A673 (cell line): Measurements from ENCODE around the gene DCAF8. TPM values are rescaled to one million over a fixed set of nuclear protein-coding genes. Genes with fewer than 3 reads are reported as not detected.

Experiments used
- BruUV-seq: library from RNA; stranded (reverse); fragments of 400-500 nt; replicated peaks from 2 replicates; lab custom pipeline; 2021; lab: Mats Ljungman, UMichigan
- CTCF ChIA-PET: fragments of 300-600 bp; sonication (Branson Sonifier 250); formaldehyde crosslinking; loops from one replicate; lab custom pipeline; 2022; ENCODE audit warnings: antibody characterized with exemption; lab: Charles Lee
- POLR2A ChIA-PET: fragments of 300-600 bp; sonication (Branson Sonifier 250); formaldehyde crosslinking; loops from one replicate; lab custom pipeline; 2022; ENCODE audit warnings: antibody characterized with exemption; ENCODE audit not compliant: low non-redundant PET; lab: Charles Lee
- DNase-seq: peaks from one replicate; pipeline ENCODE4 v3.0.0-alpha.2; 2015; ENCODE audit warnings: low spot score
- H3K27ac ChIP-seq: fragments of 200-600 bp; sonication (generic); 2 replicates; pipeline ENCODE4 v1.5.1; 2016; ENCODE audit warnings: mixed run types, low read depth, mild to moderate bottlenecking, mixed read lengths, antibody characterized with exemption, low read length; ENCODE audit not compliant: poor library complexity, severe bottlenecking
- H3K27me3 ChIP-seq: fragments of 200-600 bp; sonication (generic); replicated peaks from 2 replicates; pipeline ENCODE4 v1.6.1; 2017; ENCODE audit warnings: mixed run types, low read depth, mild to moderate bottlenecking, mixed read lengths, antibody characterized with exemption, low read length; ENCODE audit not compliant: insufficient read depth, poor library complexity
- H3K36me3 ChIP-seq: fragments of 200-600 bp; sonication (generic); 2 replicates; pipeline ENCODE4 v1.6.1; 2016; ENCODE audit warnings: mixed run types, mild to moderate bottlenecking, mixed read lengths, antibody characterized with exemption, low read length; ENCODE audit not compliant: insufficient read depth, poor library complexity, severe bottlenecking
- H3K4me1 ChIP-seq: fragments of 200-600 bp; sonication (generic); 2 replicates; pipeline ENCODE4 v1.6.1; 2017; ENCODE audit warnings: mixed run types, mild to moderate bottlenecking, mixed read lengths, antibody characterized with exemption, low read length; ENCODE audit not compliant: insufficient read depth, poor library complexity, severe bottlenecking
- H3K4me3 ChIP-seq: fragments of 200-600 bp; sonication (generic); 2 replicates; pipeline ENCODE4 v1.5.1; 2016; ENCODE audit warnings: low read depth, mixed run types, mild to moderate bottlenecking, mixed read lengths, low read length; ENCODE audit not compliant: poor library complexity, severe bottlenecking
- H3K9me3 ChIP-seq: fragments of 200-600 bp; sonication (generic); 2 replicates; pipeline ENCODE4 v1.6.1; 2016; ENCODE audit warnings: mixed run types, low read depth, mild to moderate bottlenecking, mixed read lengths, antibody characterized with exemption, low read length; ENCODE audit not compliant: poor library complexity, severe bottlenecking
- CTCF ChIP-seq: fragments of 300-800, 200-600 bp; sonication (generic); conservative IDR thresholded peaks from 2 replicates; pipeline ENCODE4 v1.5.1; 2017; ENCODE audit warnings: low read depth, mild to moderate bottlenecking, antibody characterized with exemption, low read length, moderate library complexity, mixed read lengths
- EZH2 ChIP-seq: fragments of 200-600 bp; sonication (generic); IDR thresholded peaks from 2 replicates; pipeline ENCODE4 v1.6.1; 2017; ENCODE audit warnings: borderline replicate concordance, low read depth, mild to moderate bottlenecking, mixed read lengths, antibody characterized with exemption, low read length; ENCODE audit not compliant: poor library complexity, severe bottlenecking
- intact Hi-C: fragments of 100-400 bp; cut with micrococcal nuclease; formaldehyde crosslinking; loops from one replicate; pipeline ENCODE4 v1.10.0; 2022; ENCODE audit not compliant: unreplicated experiment
- total RNA-seq: library from RNA; stranded (reverse); gene quantifications from 2 replicates; pipeline ENCODE4 v1.2.3, GENCODE V29; 2021

The DCAF8 gene
- total RNA-seq, 1 experiment from 2014 or later = 108 TPM

GRCh38 chr1:160267284-160267991, 5.1 kb upstream of the DCAF8 start:
- POLR2A ChIA-PET = interaction anchor here (0.5 kb wide), 1 partner anchor 19 kb away, joined by 3 read pairs; no protein-coding TSS in a partner anchor
- H3K4me3 ChIP-seq = no peak overlapping the region

GRCh38 chr1:160264795-160265307, 2.5 kb upstream of the DCAF8 start:
- ChIA-PET CTCF (interaction anchor here (1.2 kb wide), 1 partner anchor 27 kb away, joined by 4 read pairs; no protein-coding TSS in a partner anchor), POLR2A (no interaction called here)
- intact Hi-C loops = no loop called here
- DNase-seq = no peak
- peaks cover 17% of the 10 kb centered on the region for H3K4me1 ChIP-seq
- no peaks in the 10 kb centered on the region for H3K27me3 ChIP-seq
- no peak overlapping the region for H3K4me3 ChIP-seq
- no peak for TF ChIP-seq EZH2
- TF ChIP-seq CTCF = no peak
- no peaks in the 10 kb centered on the region for H3K9me3 ChIP-seq
- no peaks in the 10 kb centered on the region for H3K36me3 ChIP-seq
- no peak overlapping the region for H3K27ac ChIP-seq
- BruUV-seq = no TSS peak

More at GRCh38 chr1:160267284-160267991, 5.1 kb upstream of the DCAF8 start:
- H3K36me3 ChIP-seq = no peaks in the 10 kb centered on the region
- H3K27ac ChIP-seq = no peak overlapping the region
- no peaks in the 10 kb centered on the region for H3K9me3 ChIP-seq
- intact Hi-C loops = no loop called here
- BruUV-seq = no TSS peak
- no peak for DNase-seq
- CTCF ChIA-PET = no interaction called here
- no peak for TF ChIP-seq EZH2
- TF ChIP-seq CTCF = no peak
- H3K27me3 ChIP-seq = peaks cover 4% of the 10 kb centered on the region
- H3K4me1 ChIP-seq = peaks cover 6% of the 10 kb centered on the region

- POLR2A ChIA-PET = interaction anchor here (0.5 to 0.7 kb wide), 3 partner anchors 17 to 23 kb away, joined by 3 to 7 read pairs (median 4); no protein-coding TSS in a partner anchor
- Histone ChIP-seq H3K4me3 (peak overlapping the region; percentile 85), H3K27me3 (no peaks in the 10 kb centered on the region), H3K9me3 (no peaks in the 10 kb centered on the region), H3K36me3 (no peaks in the 10 kb centered on the region), H3K27ac (peak overlapping the region; percentile 92), H3K4me1 (peaks cover 27% of the 10 kb centered on the region)
- intact Hi-C loops = no loop called here
- BruUV-seq = no TSS peak
- TF ChIP-seq CTCF (no peak), EZH2 (no peak)
- CTCF ChIA-PET = interaction anchor here (1.5 kb wide), 1 partner anchor 10 kb away, joined by 11 read pairs; no protein-coding TSS in a partner anchor
- peak; percentile 33 for DNase-seq
These were observed 825 bp downstream of the DCAF8 start for GRCh38 chr1:160261556-160261892.
